ENCODE data around the gene C16orf90.

Gene C16orf90

DNA sequence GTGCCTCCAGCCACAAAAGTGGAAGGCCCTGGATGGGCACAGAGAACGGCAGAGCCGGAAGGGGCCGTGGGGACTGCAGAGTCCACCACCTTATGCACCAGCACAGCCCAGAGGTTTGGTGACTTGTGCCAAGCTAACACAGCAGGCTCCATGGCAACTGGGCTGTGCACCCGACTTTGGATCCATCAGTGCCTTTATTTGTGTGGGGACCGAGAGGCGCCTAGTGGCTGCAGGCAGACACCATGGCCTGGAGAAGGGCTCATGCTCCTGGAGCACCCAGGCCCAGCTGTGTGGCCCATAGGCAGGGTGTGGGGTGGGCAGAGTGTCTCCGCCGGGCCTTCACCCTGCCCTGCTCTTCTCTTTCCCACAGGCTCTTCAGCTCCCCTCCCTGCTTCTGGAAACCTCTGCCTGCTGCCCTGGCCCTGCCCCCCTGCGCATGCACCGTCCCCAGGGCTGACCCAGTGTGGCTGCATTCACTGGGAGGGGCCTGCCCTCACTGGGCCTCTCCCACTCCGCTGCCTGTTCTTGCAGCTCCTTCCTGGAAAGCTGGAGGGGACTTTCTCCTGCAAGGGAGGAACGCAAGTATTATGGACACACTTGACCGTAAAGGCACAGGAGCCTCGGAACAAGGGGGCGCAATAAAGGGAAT lies 10.1 kb downstream of the C16orf90 start:
- TF ChIP-seq, protein P1, sequence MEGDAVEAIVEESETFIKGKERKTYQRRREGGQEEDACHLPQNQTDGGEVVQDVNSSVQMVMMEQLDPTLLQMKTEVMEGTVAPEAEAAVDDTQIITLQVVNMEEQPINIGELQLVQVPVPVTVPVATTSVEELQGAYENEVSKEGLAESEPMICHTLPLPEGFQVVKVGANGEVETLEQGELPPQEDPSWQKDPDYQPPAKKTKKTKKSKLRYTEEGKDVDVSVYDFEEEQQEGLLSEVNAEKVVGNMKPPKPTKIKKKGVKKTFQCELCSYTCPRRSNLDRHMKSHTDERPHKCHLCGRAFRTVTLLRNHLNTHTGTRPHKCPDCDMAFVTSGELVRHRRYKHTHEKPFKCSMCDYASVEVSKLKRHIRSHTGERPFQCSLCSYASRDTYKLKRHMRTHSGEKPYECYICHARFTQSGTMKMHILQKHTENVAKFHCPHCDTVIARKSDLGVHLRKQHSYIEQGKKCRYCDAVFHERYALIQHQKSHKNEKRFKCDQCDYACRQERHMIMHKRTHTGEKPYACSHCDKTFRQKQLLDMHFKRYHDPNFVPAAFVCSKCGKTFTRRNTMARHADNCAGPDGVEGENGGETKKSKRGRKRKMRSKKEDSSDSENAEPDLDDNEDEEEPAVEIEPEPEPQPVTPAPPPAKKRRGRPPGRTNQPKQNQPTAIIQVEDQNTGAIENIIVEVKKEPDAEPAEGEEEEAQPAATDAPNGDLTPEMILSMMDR (conservative IDR thresholded peaks at IDR 0.05; ENCODE audit: low read depth, low read length) = no peak
- no peak overlapping the region for H3K4me3 ChIP-seq (ENCODE audit: low read length)

DNA sequence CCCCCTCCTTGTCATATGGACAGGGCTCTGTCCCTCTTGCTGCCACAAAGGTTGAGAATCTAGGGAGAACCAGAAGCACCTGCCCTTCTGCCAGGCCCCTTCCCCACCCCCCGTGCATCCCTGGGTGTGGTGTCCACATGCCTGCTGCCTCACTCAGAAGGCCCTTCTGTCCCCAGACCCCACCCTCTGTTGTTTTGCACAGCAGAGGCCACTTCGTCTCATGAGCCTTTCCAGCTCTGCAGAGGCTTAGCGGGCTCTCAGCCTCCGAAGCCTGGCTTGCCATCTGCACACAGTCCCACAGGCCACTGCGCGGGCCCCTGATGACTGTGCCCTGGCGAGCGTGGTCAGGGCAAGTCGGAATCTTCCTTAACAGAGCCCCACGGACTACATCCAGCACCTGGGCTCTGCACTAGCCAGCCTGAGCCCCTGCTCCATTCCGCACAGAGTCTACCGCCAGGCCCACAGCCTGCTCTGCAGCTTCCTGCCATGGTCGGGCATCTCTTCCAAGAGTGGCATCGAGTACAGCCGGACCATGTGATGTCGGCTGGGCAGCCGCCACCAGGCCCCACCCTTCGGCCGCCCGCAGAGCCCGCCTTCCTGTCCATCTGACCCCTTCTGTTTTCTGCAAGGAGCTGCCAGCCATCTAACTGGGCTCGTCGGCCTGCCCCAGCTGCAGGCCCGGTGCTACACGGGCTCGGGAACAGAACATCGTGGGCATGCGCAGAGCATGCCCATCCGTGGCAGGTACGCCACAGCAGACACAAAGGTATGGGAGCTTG lies 10.8 kb downstream of the C16orf90 start:
- no peak overlapping the region for H3K4me3 ChIP-seq (ENCODE audit: low read length)
- DNase-seq (ENCODE audit: low read depth) = no peak
- TF ChIP-seq, protein P1 (conservative IDR thresholded peaks at IDR 0.05; ENCODE audit: low read depth, low read length) = no peak

More for the DNA sequence above, 10.1 kb downstream of the C16orf90 start:
- no peak for DNase-seq (ENCODE audit: low read depth)

DNA sequence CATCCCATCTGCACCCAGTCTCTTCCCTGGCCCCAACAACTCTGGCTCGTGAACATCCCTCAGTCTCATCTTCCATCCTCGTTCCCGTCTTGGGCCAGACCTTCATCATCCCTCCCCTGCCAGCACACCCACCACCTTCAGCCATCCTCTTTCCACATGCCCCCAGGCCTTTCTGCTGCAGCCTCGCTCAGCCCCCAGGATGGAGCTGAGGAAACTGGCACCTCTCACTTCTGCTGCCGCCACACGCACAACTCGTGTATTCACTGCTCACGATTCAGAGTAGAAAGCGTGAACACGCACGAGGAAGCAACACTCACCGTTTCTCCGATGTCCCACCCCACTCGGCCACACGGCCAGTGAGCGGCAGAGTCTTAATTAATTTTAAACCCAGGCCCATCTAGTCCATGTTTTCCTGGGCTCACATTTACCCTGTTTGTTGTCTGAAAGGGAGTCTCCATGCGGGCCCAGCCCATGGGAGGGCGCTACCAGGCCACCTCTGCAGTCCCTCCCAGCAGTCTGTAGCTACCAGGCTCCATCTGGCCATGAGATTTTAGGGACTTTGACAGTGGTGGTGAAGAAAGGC lies 12.5 kb downstream of the C16orf90 start:
- DNase-seq (ENCODE audit: low read depth) = no peak
- TF ChIP-seq, protein P1 (conservative IDR thresholded peaks at IDR 0.05; ENCODE audit: low read depth, low read length) = no peak
- H3K4me3 ChIP-seq (ENCODE audit: low read length) = no peak overlapping the region

DNA sequence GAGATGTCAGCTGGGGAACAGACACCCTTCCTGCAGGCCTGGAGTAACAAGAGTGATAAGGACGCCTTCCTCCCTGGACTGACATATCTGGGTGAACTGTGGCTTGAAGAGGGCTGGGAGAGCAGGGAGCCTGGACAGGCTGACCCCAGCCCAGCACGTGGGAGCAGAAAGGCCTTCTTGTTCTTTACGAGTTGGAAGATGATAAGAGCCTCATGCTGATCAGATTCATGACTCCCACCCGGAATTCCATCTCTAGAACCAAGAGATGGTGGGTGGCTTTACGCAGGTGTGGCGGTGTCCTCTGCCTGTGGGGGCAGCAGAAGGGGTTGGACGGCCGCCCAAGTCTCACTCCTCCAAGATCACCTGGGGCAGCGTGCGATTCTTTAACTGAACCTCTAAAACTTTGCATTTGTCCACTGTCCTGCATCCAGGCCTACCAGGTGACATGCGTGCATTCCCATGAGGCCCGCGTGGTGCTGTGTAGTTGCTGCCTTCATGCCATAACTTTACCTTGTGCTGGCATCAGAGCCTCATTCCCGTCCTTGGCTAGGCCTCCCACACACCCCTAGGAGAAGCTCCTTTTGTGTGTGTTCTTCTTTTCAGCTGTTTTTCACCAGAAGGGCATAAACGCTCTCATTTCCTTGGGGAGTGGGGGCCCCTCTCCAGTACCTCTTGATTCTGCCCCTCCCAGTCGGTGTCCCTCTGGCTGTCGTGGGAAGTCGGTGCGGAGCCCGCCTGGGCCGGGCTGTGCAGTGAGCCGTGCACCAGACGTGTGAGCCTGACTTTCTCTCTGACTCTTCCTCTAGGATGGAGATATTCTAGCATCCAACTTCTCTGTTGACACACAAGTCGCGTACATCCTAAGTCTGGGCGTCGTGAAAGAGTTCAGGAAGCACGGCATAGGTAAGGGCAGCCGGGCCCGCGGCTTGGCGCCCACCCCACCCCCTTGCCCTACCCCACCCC lies 13.3 kb downstream of the C16orf90 start:
- no peak for DNase-seq (ENCODE audit: low read depth)
- no peak overlapping the region for H3K4me3 ChIP-seq (ENCODE audit: low read length)
- TF ChIP-seq, protein P1 (conservative IDR thresholded peaks at IDR 0.05; ENCODE audit: low read depth, low read length) = no peak

DNA sequence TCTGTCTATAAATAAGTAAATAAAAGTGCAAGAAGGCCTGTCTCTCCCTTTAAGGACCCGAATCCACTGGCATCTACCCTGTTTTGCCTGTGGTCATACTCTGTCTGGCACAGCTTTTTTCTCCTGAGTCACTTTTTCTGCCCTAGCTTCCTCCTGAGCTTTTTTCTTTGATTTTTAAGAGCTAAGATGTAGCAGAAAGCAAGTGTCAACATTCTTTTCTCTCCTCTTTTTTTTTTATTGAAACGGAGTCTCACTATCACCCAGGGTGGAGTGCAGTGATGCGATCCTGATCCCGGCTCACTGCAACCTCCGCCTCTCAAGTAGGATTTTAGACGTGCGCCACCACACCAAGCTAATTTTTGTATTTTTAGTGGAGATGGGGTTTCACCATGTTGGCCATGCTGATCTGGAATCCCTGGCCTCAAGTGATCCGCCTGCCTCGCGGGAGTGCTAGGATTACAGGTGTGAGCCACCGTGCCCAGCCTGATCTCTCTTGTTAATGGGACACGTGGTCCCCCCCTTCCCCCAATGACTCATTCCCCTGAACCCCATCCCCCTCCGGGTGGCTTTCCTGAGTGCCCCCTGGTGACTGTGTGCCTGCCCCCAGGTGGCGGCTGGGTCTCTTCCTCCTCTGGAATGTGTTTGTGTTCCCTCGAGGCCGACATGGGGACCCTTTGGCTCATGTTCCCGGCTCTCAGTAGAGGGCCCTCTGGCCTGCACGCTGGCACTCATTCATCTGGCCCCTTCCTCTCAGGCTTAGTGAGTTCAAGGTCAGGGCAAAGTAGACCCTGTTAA lies 14.2 kb downstream of the C16orf90 start:
- TF ChIP-seq, protein P1 (conservative IDR thresholded peaks at IDR 0.05; ENCODE audit: low read depth, low read length) = peak; percentile 21
- no peak for DNase-seq (ENCODE audit: low read depth)
- H3K4me3 ChIP-seq (ENCODE audit: low read length) = no peak overlapping the region

DNA sequence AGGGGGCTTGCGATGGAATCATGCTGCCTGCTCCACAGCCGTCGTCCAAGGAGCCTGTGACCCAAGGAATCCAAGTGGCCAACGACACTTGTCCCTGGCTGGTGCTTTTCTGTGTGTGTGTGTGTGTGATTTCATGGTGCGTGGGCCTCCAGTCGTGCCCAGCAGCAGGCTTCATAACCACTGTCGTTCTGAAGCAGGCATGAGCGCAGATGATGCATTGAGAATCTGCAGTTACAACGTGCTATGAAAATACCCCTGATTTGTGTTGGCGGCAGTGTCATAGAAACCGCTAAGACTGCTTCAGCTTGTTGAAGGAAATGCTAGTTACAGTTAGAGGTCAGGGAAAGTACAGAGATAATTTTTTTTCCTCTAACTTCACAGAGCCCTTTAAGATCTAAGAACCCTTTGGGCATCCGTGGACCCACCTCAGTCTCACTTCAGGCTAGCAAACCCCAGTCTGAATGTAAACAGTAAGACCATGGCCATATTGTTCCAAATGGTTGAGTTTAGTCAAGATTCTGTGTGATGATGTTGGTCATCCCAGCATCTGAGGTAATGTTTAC lies 15.6 kb downstream of the C16orf90 start:
- TF ChIP-seq, protein P1 (conservative IDR thresholded peaks at IDR 0.05; ENCODE audit: low read depth, low read length) = no peak
- H3K4me3 ChIP-seq (ENCODE audit: low read length) = no peak overlapping the region
- DNase-seq (ENCODE audit: low read depth) = no peak
